ENCODE data around the gene OXLD1. TPM values are rescaled to one million over a fixed set of nuclear protein-coding genes. Genes with fewer than 3 reads are reported as not detected.

The OXLD1 gene
- 25.4 and 29.4 TPM in 2 replicates for total RNA-seq (2013; cell fraction: nucleolus; rRNA removed)
- total RNA-seq (2014; rRNA removed) (74.8 and 77.7 TPM in 2 replicates), total RNA-seq (2014; rRNA removed; fragmentation: Illumina TruSeq; extraction: Trizol) (14.4 and 18.4 TPM in 2 replicates), total RNA-seq (2021) (61.2 and 70.8 TPM in 2 replicates), polyA plus RNA-seq (2011; rRNA removed) (6.2 and 13.5 TPM in 2 replicates), polyA plus RNA-seq (2014; fragmentation: Illumina TruSeq; extraction: Trizol) (3.4 and 10.2 TPM in 2 replicates), polyA plus RNA-seq (2014; fragmentation: Nextera tagmentation; extraction: Ambion mirVana) (1 to 10 TPM; 4.6 to 9.3 TPM), polyA plus RNA-seq (2014; rRNA removed) (83.2 and 84.8 TPM in 2 replicates), polyA plus RNA-seq (2016; fragmentation: Nextera tagmentation; extraction: Ambion mirVana) (10 to 100 TPM; 74.3 to 89.5 TPM), polyA minus RNA-seq (2011; rRNA and poly(A)+ RNA removed) (8.5 and 18.8 TPM in 2 replicates), Bru-seq, nascent RNA (percentile 87 among the genes with signal in this experiment), BruChase-seq, experiment 1, labeled RNA remaining after a 6-hour chase (percentile 65 among the genes with signal in this experiment), BruChase-seq, experiment 2, labeled RNA remaining after a 2-hour chase (percentile 73 among the genes with signal in this experiment)
- polyA plus RNA-seq (2011; ENCODE audit: low read depth): 14.1 TPM
- 24.6 and 47.1 TPM in 2 replicates for polyA plus RNA-seq (2011; cell fraction: cytosol; rRNA removed)
- 37.2 and 39.7 TPM in 2 replicates for polyA plus RNA-seq (2011; cell fraction: nucleus; rRNA removed)
- 28.0 and 28.4 TPM in 2 replicates for polyA plus RNA-seq (2012)
- polyA minus RNA-seq (2011; cell fraction: cytosol; rRNA and poly(A)+ RNA removed): 6.4 and 11.4 TPM in 2 replicates
- 13.7 and 25.6 TPM in 2 replicates for polyA minus RNA-seq (2011; cell fraction: nucleus; rRNA and poly(A)+ RNA removed)
- long read RNA-seq, experiment 1, transcript OXLD1-206 (1 exons, 1,600 nt): major isoform, 5 of 16 reads
- long read RNA-seq, experiment 1, partial matches to known transcripts: 0 of 16 reads
- long read RNA-seq, experiment 1, other reads (novel, unspliced or antisense): 0 of 16 reads
- long read RNA-seq, experiment 2, partial matches to known transcripts: 0 of 2 reads
- long read RNA-seq, experiment 2, other reads (novel, unspliced or antisense): 0 of 2 reads

DNA sequence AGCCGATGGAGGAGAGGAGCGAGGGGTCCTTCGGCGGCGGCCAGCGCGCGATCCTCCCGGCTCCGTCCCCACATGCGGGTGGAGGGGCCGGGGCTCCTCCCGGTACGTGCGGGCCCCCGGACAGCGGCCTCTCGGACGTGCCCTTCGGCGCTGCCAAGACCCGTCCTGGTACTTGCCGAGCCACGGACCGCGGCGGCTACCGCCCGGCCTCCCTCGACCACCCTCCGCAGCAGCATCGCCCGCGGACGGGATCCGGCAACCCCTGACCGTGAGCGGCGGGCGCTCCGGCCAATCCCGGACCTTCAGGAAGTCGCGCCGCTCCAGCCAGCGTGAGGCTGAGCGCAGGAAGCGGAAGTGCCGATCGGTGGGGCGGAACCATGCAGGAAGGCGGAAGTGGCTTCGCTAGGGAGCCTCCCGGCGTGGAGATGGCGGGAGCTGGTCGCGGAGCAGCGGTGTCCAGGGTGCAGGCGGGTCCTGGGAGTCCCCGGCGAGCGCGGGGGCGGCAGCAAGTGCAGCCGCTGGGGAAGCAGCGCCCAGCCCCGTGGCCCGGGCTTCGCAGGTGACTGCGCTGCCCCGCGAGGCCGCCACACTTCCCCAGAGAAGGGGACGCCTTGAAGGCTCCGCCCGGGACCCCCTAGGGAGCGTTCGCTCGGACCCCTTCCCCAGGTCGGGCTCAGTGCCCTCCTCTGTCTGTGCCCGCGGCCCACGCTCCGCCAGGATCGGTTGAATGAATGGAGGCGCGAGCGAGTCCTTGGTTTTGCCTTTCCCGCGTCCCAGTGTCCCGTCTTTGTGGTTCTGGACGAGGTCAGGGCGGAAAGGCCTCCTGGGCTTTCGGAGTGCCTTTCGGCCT is at the start of gene OXLD1, which contains the start of gene CCDC137:
Gene OXLD1, minus strand, starts transcription at position 264 of the 850 bp plus-strand sequence. Its CDS starts 28 bp downstream, at position 236.
Gene CCDC137, plus strand, starts transcription at position 396 of the 850 bp plus-strand sequence. Its CDS starts 30 bp downstream, at position 426.
- H3K4me2 ChIP-seq (ENCODE audit: control insufficient read depth, insufficient read depth): peak within 1 kb of the TSS; percentile 98
- RAD21 ChIA-PET (ENCODE audit: unreplicated experiment): interaction anchor here (0.9 kb wide), 1 partner anchor 17 kb away, joined by 6 read pairs; the partner anchor contains the start of genes ARL16 and HGS
- peak within 1 kb of the TSS; percentile 97 for H3K27ac ChIP-seq (ENCODE audit: control insufficient read depth, insufficient read depth)
- SMC1A ChIA-PET (ENCODE audit: uncharacterized antibody, unreplicated experiment): no interaction called here
- no peaks in the 10 kb centered on the region for H4K20me1 ChIP-seq (ENCODE audit: control insufficient read depth, insufficient read depth)
- peak within 1 kb of the TSS; percentile 99 for H3K9ac ChIP-seq (ENCODE audit: control insufficient read depth, insufficient read depth, low read length)
- in situ Hi-C loops (cut with MboI): no loop called here
- 1% methylated on average over 94 of the region's 96 CpGs for WGBS (ENCODE audit: insufficient coverage, insufficient replicate concordance, low lambda C conversion rate, missing lambda C conversion rate)
- FAIRE-seq (peak; percentile 98), ATAC-seq (peak; percentile 98), DNase-seq (ENCODE audit: low read depth, low spot score) (peak; percentile 76)
- peak within 1 kb of the TSS; percentile 98 for H3K4me3 ChIP-seq
- CTCF ChIA-PET: interaction anchor here (1.2 kb wide), 1 partner anchor 35 kb away, joined by 3 read pairs; no protein-coding TSS in a partner anchor
- H3K27me3 ChIP-seq (replicated peaks in 1 of 2; ENCODE audit: control insufficient read depth in 2 of 2, insufficient read depth in 2 of 2, low read length in 1 of 2): no peaks in the 10 kb centered on the region
- H3K79me2 ChIP-seq (ENCODE audit: control insufficient read depth, insufficient read depth, low read length): peaks cover 33% of the 10 kb centered on the region
- H2AFZ ChIP-seq (ENCODE audit: control insufficient read depth, low read depth, low read length): peak within 1 kb of the TSS; percentile 78
- POLR2A ChIA-PET: interaction anchor here (0.5 to 1.4 kb wide), 7 partner anchors 17 to 190 kb away, joined by 3 to 6 read pairs (median 4); partner anchors contain the start of genes ARL16, HGS, MCRIP1 and MRPL12
- BruUV-seq (replicated peaks): no TSS peak
- H3K9me3 ChIP-seq (replicated peaks; ENCODE audit: control insufficient read depth, insufficient read depth, low read length): no peaks in the 10 kb centered on the region
- H3K36me3 ChIP-seq (ENCODE audit: control insufficient read depth in 2 of 2, insufficient read depth in 2 of 2, low read length in 1 of 2): peaks cover 6 to 11% of the 10 kb centered on the region in 2 experiments
- H3K4me1 ChIP-seq (ENCODE audit: control insufficient read depth, insufficient read depth, low read length): peaks cover 15% of the 10 kb centered on the region
- intact Hi-C loops (cut with micrococcal nuclease; ENCODE audit: unreplicated experiment): loop anchor here (2.0 kb wide), 1 partner anchor 30 kb away; the partner anchor contains the start of genes NPLOC4 and TSPAN10
- TF ChIP-seq EZH2 (IDR thresholded peaks at IDR 0.05; ENCODE audit: borderline replicate concordance, control insufficient read depth, low read depth, low read length): no peak
- no peak for TF ChIP-seq BCLAF1 (IDR thresholded peaks at IDR 0.05)
- TF ChIP-seq TCF12 (IDR thresholded peaks at IDR 0.05; ENCODE audit: low read depth, low read length): no peak; the same call in 1 of the 2 replicates
- no peak for TF ChIP-seq ZNF274 (IDR thresholded peaks at IDR 0.05; ENCODE audit: insufficient read depth, insufficient read length)
- TF ChIP-seq, protein P1, sequence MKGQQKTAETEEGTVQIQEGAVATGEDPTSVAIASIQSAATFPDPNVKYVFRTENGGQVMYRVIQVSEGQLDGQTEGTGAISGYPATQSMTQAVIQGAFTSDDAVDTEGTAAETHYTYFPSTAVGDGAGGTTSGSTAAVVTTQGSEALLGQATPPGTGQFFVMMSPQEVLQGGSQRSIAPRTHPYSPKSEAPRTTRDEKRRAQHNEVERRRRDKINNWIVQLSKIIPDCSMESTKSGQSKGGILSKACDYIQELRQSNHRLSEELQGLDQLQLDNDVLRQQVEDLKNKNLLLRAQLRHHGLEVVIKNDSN (IDR thresholded peaks at IDR 0.05; ENCODE audit: borderline replicate concordance, extremely low read length, insufficient read depth, low read depth, low read length): no peak
- TF ChIP-seq HDAC2 (IDR thresholded peaks at IDR 0.05): no peak
- peak; percentile 92 for TF ChIP-seq MXI1 (IDR thresholded peaks at IDR 0.05; ENCODE audit: low read depth, low read length)
- peak; percentile 42 for TF ChIP-seq RUNX3 (IDR thresholded peaks at IDR 0.05; ENCODE audit: low read length)
- TF ChIP-seq, protein P2, sequence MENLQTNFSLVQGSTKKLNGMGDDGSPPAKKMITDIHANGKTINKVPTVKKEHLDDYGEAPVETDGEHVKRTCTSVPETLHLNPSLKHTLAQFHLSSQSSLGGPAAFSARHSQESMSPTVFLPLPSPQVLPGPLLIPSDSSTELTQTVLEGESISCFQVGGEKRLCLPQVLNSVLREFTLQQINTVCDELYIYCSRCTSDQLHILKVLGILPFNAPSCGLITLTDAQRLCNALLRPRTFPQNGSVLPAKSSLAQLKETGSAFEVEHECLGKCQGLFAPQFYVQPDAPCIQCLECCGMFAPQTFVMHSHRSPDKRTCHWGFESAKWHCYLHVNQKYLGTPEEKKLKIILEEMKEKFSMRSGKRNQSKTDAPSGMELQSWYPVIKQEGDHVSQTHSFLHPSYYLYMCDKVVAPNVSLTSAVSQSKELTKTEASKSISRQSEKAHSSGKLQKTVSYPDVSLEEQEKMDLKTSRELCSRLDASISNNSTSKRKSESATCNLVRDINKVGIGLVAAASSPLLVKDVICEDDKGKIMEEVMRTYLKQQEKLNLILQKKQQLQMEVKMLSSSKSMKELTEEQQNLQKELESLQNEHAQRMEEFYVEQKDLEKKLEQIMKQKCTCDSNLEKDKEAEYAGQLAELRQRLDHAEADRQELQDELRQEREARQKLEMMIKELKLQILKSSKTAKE (IDR thresholded peaks at IDR 0.05; ENCODE audit: low read depth, poor library complexity, severe bottlenecking): no peak
- TF ChIP-seq RBBP5 (conservative IDR thresholded peaks at IDR 0.05): no peak
- TF ChIP-seq POLR2AphosphoS5 (IDR thresholded peaks at IDR 0.05; ENCODE audit: low read length): peak; percentile 96
- no peak for TF ChIP-seq NR2C2 (IDR thresholded peaks at IDR 0.05; ENCODE audit: borderline replicate concordance, control insufficient read depth, insufficient read length, low read depth)

Measured in GM12878 (cell line).